Gastroesophageal sphincter (tissue), 3 donors: Measurements from ENCODE around the gene CA5B.

Experiments
- EP300 ChIP-seq: sonication (generic); formaldehyde crosslinking; IDR thresholded peaks from one replicate; pipeline ENCODE4 v1.6.1; 2017; ENCODE audit warnings: antibody characterized with exemption, mild to moderate bottlenecking
- TF ChIP-seq, protein P1 (sequence below), 4 experiments: fragments of 200-600 bp in 2 of 4; fragments of 450-650 bp in 2 of 4; sonication (generic) in 1 of 4; IDR thresholded peaks; one replicate each; pipeline ENCODE4 v1.5.1; 2017 to 2019; ENCODE audit warnings: antibody characterized with exemption in 4 of 4, mild to moderate bottlenecking in 2 of 4, moderate library complexity in 2 of 4

DNA sequence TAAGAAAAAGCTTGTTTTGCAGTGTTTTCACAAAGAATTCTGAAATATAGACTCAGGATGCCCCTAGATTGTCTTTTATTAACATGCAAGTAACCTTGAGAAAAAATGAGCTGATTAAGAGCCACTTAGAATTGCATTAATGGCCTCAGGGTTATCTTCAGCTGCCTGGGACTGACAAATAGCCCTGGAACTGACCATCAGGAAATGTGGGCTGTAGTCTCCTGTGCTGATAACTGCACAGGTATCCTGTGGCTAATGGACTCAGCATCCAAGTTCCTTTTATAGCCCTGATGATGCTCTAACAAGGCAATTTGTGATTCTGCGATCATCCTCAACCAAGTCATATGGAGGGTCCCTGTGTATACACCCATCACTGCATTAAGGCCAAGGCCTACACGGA is 17.0 kb downstream of the CA5B start:
- TF ChIP-seq, protein P1, sequence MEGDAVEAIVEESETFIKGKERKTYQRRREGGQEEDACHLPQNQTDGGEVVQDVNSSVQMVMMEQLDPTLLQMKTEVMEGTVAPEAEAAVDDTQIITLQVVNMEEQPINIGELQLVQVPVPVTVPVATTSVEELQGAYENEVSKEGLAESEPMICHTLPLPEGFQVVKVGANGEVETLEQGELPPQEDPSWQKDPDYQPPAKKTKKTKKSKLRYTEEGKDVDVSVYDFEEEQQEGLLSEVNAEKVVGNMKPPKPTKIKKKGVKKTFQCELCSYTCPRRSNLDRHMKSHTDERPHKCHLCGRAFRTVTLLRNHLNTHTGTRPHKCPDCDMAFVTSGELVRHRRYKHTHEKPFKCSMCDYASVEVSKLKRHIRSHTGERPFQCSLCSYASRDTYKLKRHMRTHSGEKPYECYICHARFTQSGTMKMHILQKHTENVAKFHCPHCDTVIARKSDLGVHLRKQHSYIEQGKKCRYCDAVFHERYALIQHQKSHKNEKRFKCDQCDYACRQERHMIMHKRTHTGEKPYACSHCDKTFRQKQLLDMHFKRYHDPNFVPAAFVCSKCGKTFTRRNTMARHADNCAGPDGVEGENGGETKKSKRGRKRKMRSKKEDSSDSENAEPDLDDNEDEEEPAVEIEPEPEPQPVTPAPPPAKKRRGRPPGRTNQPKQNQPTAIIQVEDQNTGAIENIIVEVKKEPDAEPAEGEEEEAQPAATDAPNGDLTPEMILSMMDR (IDR thresholded peaks at IDR 0.05): no peak
- no peak for TF ChIP-seq EP300
